ENCODE data around the gene C1QTNF1. TPM values are rescaled to one million over a fixed set of nuclear protein-coding genes. Genes with fewer than 3 reads are reported as not detected.
"Not testable (repeated sequence)": the region's sequence is repeated elsewhere in the genome, so short reads cannot be mapped to it uniquely, and the experiment has no call there.

The C1QTNF1 gene
- total RNA-seq, 3 donors from 2014 or later (not counting 1 experiment from before 2014, with no cell fraction given) = 0.20 to 0.28 TPM; not detected in 1

- no peak overlapping the region for H3K4me3 ChIP-seq (ENCODE audit: low read length)
- H3K9me3 ChIP-seq (ENCODE audit: control insufficient read depth, insufficient read depth, low read length) = no peaks in the 10 kb centered on the region
- Mint-ChIP-seq H3K27ac (no peak overlapping the region), H3K4me3 (no peak overlapping the region), H3K27me3 (ENCODE audit: low read depth in 2 of 2) (peaks cover 13 to 34% of the 10 kb centered on the region in 2 donors), H3K4me1 (peaks cover 9 to 10% of the 10 kb centered on the region in 2 donors), H3K36me3 (no peaks in the 10 kb centered on the region), H3K9me3 (no peaks in the 10 kb centered on the region)
- H3K4me1 ChIP-seq (ENCODE audit: control insufficient read depth, insufficient read depth, low read length) = peaks cover 17% of the 10 kb centered on the region
- ATAC-seq (no peak), DNase-seq (no peak)
- no peak for TF ChIP-seq CTCF (IDR thresholded peaks at IDR 0.05)
- WGBS (ENCODE audit: insufficient coverage) = 88% methylated on average over 2 of the region's 2 CpGs
- no peak overlapping the region for H3K27ac ChIP-seq (ENCODE audit: low read length)
- no peaks in the 10 kb centered on the region for H3K36me3 ChIP-seq (ENCODE audit: control insufficient read depth, insufficient read depth, low read length)
- intact Hi-C loops (cut with micrococcal nuclease) = no loop called here
- H3K27me3 ChIP-seq (ENCODE audit: control insufficient read depth, insufficient read depth, low read length) = peaks cover 18% of the 10 kb centered on the region
These were observed 3.2 kb upstream of the C1QTNF1 start for GRCh38 chr17:79020631-79021301.

- H3K36me3 Mint-ChIP-seq; H3K27ac ChIP-seq (ENCODE audit: low read length); ATAC-seq; DNase-seq; intact Hi-C loops (cut with micrococcal nuclease); H3K9me3 Mint-ChIP-seq; H3K4me3 Mint-ChIP-seq; H3K4me3 ChIP-seq (ENCODE audit: low read length); H3K36me3 ChIP-seq (ENCODE audit: control insufficient read depth, insufficient read depth, low read length); H3K27ac Mint-ChIP-seq; H3K9me3 ChIP-seq (ENCODE audit: control insufficient read depth, insufficient read depth, low read length); H3K4me1 Mint-ChIP-seq: not testable (repeated sequence)
- peaks cover 17% of the 10 kb centered on the region for H3K4me1 ChIP-seq (ENCODE audit: control insufficient read depth, insufficient read depth, low read length)
- peaks cover 20% of the 10 kb centered on the region for H3K27me3 ChIP-seq (ENCODE audit: control insufficient read depth, insufficient read depth, low read length)
- 91% methylated on average over 2 of the region's 2 CpGs for WGBS (ENCODE audit: insufficient coverage)
- H3K27me3 Mint-ChIP-seq (ENCODE audit: low read depth in 2 of 2) = peaks cover 18 to 34% of the 10 kb centered on the region in 2 donors
These were observed 2.0 kb upstream of the C1QTNF1 start for GRCh38 chr17:79021929-79022328.

GRCh38 chr17:79022507-79022991 lies 1.4 kb upstream of the C1QTNF1 start:
- H3K27me3 Mint-ChIP-seq (ENCODE audit: low read depth in 2 of 2) = peaks cover 20 to 34% of the 10 kb centered on the region in 2 donors
- Histone ChIP-seq H3K4me1 (ENCODE audit: control insufficient read depth, insufficient read depth, low read length) (peaks cover 17% of the 10 kb centered on the region), H3K9me3 (ENCODE audit: control insufficient read depth, insufficient read depth, low read length) (no peaks in the 10 kb centered on the region), H3K27me3 (ENCODE audit: control insufficient read depth, insufficient read depth, low read length) (peaks cover 20% of the 10 kb centered on the region), H3K27ac (ENCODE audit: low read length) (no peak overlapping the region), H3K36me3 (ENCODE audit: control insufficient read depth, insufficient read depth, low read length) (no peaks in the 10 kb centered on the region), H3K4me3 (ENCODE audit: low read length) (no peak overlapping the region)
- peaks cover 9 to 10% of the 10 kb centered on the region in 2 donors for H3K4me1 Mint-ChIP-seq
- intact Hi-C loops (cut with micrococcal nuclease) = no loop called here
- no peak for DNase-seq
- WGBS (ENCODE audit: insufficient coverage) = 92% methylated on average over 9 of the region's 9 CpGs
- no peaks in the 10 kb centered on the region for H3K9me3 Mint-ChIP-seq
- peak overlapping the region; percentile 87 for H3K4me3 Mint-ChIP-seq
- H3K27ac Mint-ChIP-seq = no peak overlapping the region
- ATAC-seq = no peak
- H3K36me3 Mint-ChIP-seq = no peaks in the 10 kb centered on the region
- TF ChIP-seq CTCF (IDR thresholded peaks at IDR 0.05) = no peak

- no peak for TF ChIP-seq CTCF (IDR thresholded peaks at IDR 0.05)
- no peak overlapping the region for H3K4me3 ChIP-seq (ENCODE audit: low read length)
- H3K27ac ChIP-seq (ENCODE audit: low read length) = no peak overlapping the region
- H3K9me3 ChIP-seq (ENCODE audit: control insufficient read depth, insufficient read depth, low read length) = no peaks in the 10 kb centered on the region
- H3K36me3 Mint-ChIP-seq = no peaks in the 10 kb centered on the region
- DNase-seq = no peak
- peak overlapping the region in 1 of 2 donors; percentile 41 for H3K27ac Mint-ChIP-seq
- H3K4me3 Mint-ChIP-seq = peak overlapping the region; percentile 87
- ATAC-seq = no peak
- no peaks in the 10 kb centered on the region for H3K36me3 ChIP-seq (ENCODE audit: control insufficient read depth, insufficient read depth, low read length)
- peaks cover 17% of the 10 kb centered on the region for H3K4me1 ChIP-seq (ENCODE audit: control insufficient read depth, insufficient read depth, low read length)
- peaks cover 27 to 37% of the 10 kb centered on the region in 2 donors for H3K27me3 Mint-ChIP-seq (ENCODE audit: low read depth in 2 of 2)
- H3K4me1 Mint-ChIP-seq = peaks cover 9 to 10% of the 10 kb centered on the region in 2 donors
- intact Hi-C loops (cut with micrococcal nuclease) = no loop called here
- no peaks in the 10 kb centered on the region for H3K9me3 Mint-ChIP-seq
- 84% methylated on average over 11 of the region's 12 CpGs for WGBS (ENCODE audit: insufficient coverage)
- H3K27me3 ChIP-seq (ENCODE audit: control insufficient read depth, insufficient read depth, low read length) = peaks cover 22% of the 10 kb centered on the region
These were observed 726 bp upstream of the C1QTNF1 start for GRCh38 chr17:79023180-79023705.
